ENCODE measurements around the gene OR10H5. TPM values are rescaled to one million over a fixed set of nuclear protein-coding genes. Genes with fewer than 3 reads are reported as not detected.
"Not testable (repeated sequence)": the region's sequence is repeated elsewhere in the genome, so short reads cannot be mapped to it uniquely, and the experiment has no call there.

Gene OR10H5
- polyA plus RNA-seq, 4 donors = 0.04 to 0.14 (median 0.05) TPM

- DNase-seq (ENCODE audit: low read depth in 4 of 4, low spot score in 3 of 4) = no peak
Measured at GRCh38 chr19:15810335-15810734, 22.9 kb downstream of the OR10H5 start.

- DNase-seq (ENCODE audit: low read depth in 4 of 4, low spot score in 3 of 4) = no peak
Measured at GRCh38 chr19:15811476-15811875, 24.0 kb downstream of the OR10H5 start.

GRCh38 chr19:15812060-15812722 is 24.7 kb downstream of the OR10H5 start:
- no peak for DNase-seq (ENCODE audit: low read depth in 4 of 4, low spot score in 3 of 4)

GRCh38 chr19:15813916-15814315 is 26.5 kb downstream of the OR10H5 start:
- no peak for DNase-seq (ENCODE audit: low read depth in 4 of 4, low spot score in 3 of 4)

- DNase-seq (ENCODE audit: low read depth in 4 of 4, low spot score in 3 of 4) = no peak
Measured at GRCh38 chr19:15815306-15815705, 27.8 kb downstream of the OR10H5 start, which contains the start of gene OR10H1. OR10H1 (minus strand) TSS chr19:15815664; CDS start chr19:15808037, 7,627 bp downstream.

- no peak for DNase-seq (ENCODE audit: low read depth in 4 of 4, low spot score in 3 of 4)
Measured at GRCh38 chr19:15820646-15821045, 33.2 kb downstream of the OR10H5 start.

- DNase-seq (ENCODE audit: low read depth in 4 of 4, low spot score in 3 of 4) = no peak
Measured at GRCh38 chr19:15825753-15826152, 38.3 kb downstream of the OR10H5 start.

- DNase-seq (ENCODE audit: low read depth in 4 of 4, low spot score in 3 of 4) = no peak
Measured at GRCh38 chr19:15828121-15828610, 40.7 kb downstream of the OR10H5 start.

GRCh38 chr19:15828611-15829305 is 41.3 kb downstream of the OR10H5 start:
- DNase-seq (ENCODE audit: low read depth in 4 of 4, low spot score in 3 of 4) = not testable (repeated sequence)

GRCh38 chr19:15829306-15829698 is 41.8 kb downstream of the OR10H5 start:
- DNase-seq (ENCODE audit: low read depth in 4 of 4, low spot score in 3 of 4) = no peak

- no peak for DNase-seq (ENCODE audit: low read depth in 4 of 4, low spot score in 3 of 4)
Measured at GRCh38 chr19:15829786-15830185, 42.3 kb downstream of the OR10H5 start.

- no peak for DNase-seq (ENCODE audit: low read depth in 4 of 4, low spot score in 3 of 4)
Measured at GRCh38 chr19:15831626-15832025, 44.2 kb downstream of the OR10H5 start.

GRCh38 chr19:15834232-15834631 is 46.8 kb downstream of the OR10H5 start:
- not testable (repeated sequence) for DNase-seq (ENCODE audit: low read depth in 4 of 4, low spot score in 3 of 4)

- DNase-seq (ENCODE audit: low read depth in 4 of 4, low spot score in 3 of 4) = not testable (repeated sequence)
Measured at GRCh38 chr19:15835565-15836329, 48.3 kb downstream of the OR10H5 start.

- peak; percentile 94 to 95 (median 95) for DNase-seq (ENCODE audit: low read depth in 4 of 4, low spot score in 3 of 4)
Measured at GRCh38 chr19:15836330-15837220, 49.1 kb downstream of the OR10H5 start.

GRCh38 chr19:15837221-15837731 is 49.8 kb downstream of the OR10H5 start:
- DNase-seq (ENCODE audit: low read depth in 4 of 4, low spot score in 3 of 4) = no peak

GRCh38 chr19:15838351-15838750 is 50.9 kb downstream of the OR10H5 start:
- DNase-seq (ENCODE audit: low read depth in 4 of 4, low spot score in 3 of 4) = no peak

- DNase-seq (ENCODE audit: low read depth in 4 of 4, low spot score in 3 of 4) = not testable (repeated sequence)
Measured at GRCh38 chr19:15839888-15840287, 52.4 kb downstream of the OR10H5 start.

- DNase-seq (ENCODE audit: low read depth in 4 of 4, low spot score in 3 of 4) = no peak
Measured at GRCh38 chr19:15840833-15841232, 53.4 kb downstream of the OR10H5 start.
